GM12878 (cell line): ENCODE results near the gene OR2AK2.

Experiments
- BCLAF1 ChIP-seq: fragments of 450-650 bp; IDR thresholded peaks from 2 replicates; pipeline ENCODE4 v1.6.1; 2017; ENCODE audit warnings: antibody characterized with exemption, mild to moderate bottlenecking, moderate library complexity
- BMI1 ChIP-seq: fragments of 450-650 bp; IDR thresholded peaks from 2 replicates; pipeline ENCODE4 v1.6.1; 2016; ENCODE audit warnings: mild to moderate bottlenecking, moderate library complexity, borderline replicate concordance
- CTCF ChIP-seq, 3 experiments: IDR thresholded peaks in 2 of 3; conservative IDR thresholded peaks in 1 of 3; 2 replicates each; pipeline ENCODE4 v1.5.1; 2011; ENCODE audit warnings: low read depth in 3 of 3, low read length in 3 of 3, mild to moderate bottlenecking in 3 of 3, control low read depth in 2 of 3, moderate library complexity in 2 of 3, inconsistent platforms in 1 of 3, mixed read lengths in 1 of 3; ENCODE audit not compliant: control insufficient read depth in 2 of 3, insufficient read depth in 1 of 3; ENCODE audit errors: extremely low read depth in 1 of 3
- MYC ChIP-seq: IDR thresholded peaks from 2 replicates; pipeline ENCODE4 v1.6.1; 2011; ENCODE audit warnings: mild to moderate bottlenecking, low read length, moderate library complexity, inconsistent platforms; ENCODE audit not compliant: insufficient read depth, insufficient replicate concordance, insufficient read length, severe bottlenecking
- NBN ChIP-seq: fragments of 450-650 bp; IDR thresholded peaks from 2 replicates; pipeline ENCODE4 v1.6.1; 2016
- PAX8 ChIP-seq: fragments of 450-650 bp; IDR thresholded peaks from 2 replicates; pipeline ENCODE4 v1.6.1; 2017; ENCODE audit warnings: mild to moderate bottlenecking, moderate library complexity
- POLR2A ChIP-seq: IDR thresholded peaks from 2 replicates; pipeline ENCODE4 v1.6.1; 2011; ENCODE audit warnings: low read depth, mild to moderate bottlenecking, low read length
- RAD21 ChIP-seq: IDR thresholded peaks from 2 replicates; pipeline ENCODE4 v1.6.1; 2011; ENCODE audit warnings: mild to moderate bottlenecking, low read depth, low read length, moderate library complexity; ENCODE audit not compliant: insufficient read depth
- SMAD1 ChIP-seq: fragments of 450-650 bp; IDR thresholded peaks from 2 replicates; pipeline ENCODE4 v1.6.1; 2018; ENCODE audit warnings: mild to moderate bottlenecking, low read depth; ENCODE audit not compliant: partially characterized antibody
- SMC3 ChIP-seq: IDR thresholded peaks from 2 replicates; pipeline ENCODE4 v1.6.1; 2011; ENCODE audit warnings: low read length, improper control_type of control experiment, borderline replicate concordance
- USF2 ChIP-seq: IDR thresholded peaks from 2 replicates; pipeline ENCODE4 v1.6.1; 2011; ENCODE audit warnings: low read depth, low read length, improper control_type of control experiment, borderline replicate concordance
- ZNF592 ChIP-seq: fragments of 450-650 bp; IDR thresholded peaks from 2 replicates; pipeline ENCODE4 v1.6.1; 2017; ENCODE audit warnings: mild to moderate bottlenecking, moderate library complexity
- ZZZ3 ChIP-seq: IDR thresholded peaks from 2 replicates; pipeline ENCODE4 v1.6.1; 2011; ENCODE audit warnings: low read depth; ENCODE audit not compliant: control insufficient read depth, insufficient read length

GRCh38 chr1:247966532-247967204 is 1.6 kb downstream of the OR2AK2 start:
- no peak for TF ChIP-seq CTCF (IDR thresholded peaks at IDR 0.05 in 2 of 3, conservative IDR thresholded peaks at IDR 0.05 in 1 of 3; ENCODE audit: control insufficient read depth in 2 of 3, extremely low read depth in 1 of 3, insufficient read depth in 1 of 3, low read depth in 3 of 3, low read length in 3 of 3)
- TF ChIP-seq NBN: no peak
- no peak for TF ChIP-seq SMC3
- TF ChIP-seq MYC: no peak
- no peak for TF ChIP-seq USF2
- TF ChIP-seq POLR2A: no peak
- no peak for TF ChIP-seq SMAD1
- no peak for TF ChIP-seq ZZZ3
- TF ChIP-seq BMI1: no peak
- TF ChIP-seq ZNF592: no peak
- no peak for TF ChIP-seq RAD21
- TF ChIP-seq BCLAF1: no peak
- TF ChIP-seq PAX8: no peak
